ENCODE results near the gene DOCK1. TPM values are rescaled to one million over a fixed set of nuclear protein-coding genes. Genes with fewer than 3 reads are reported as not detected.

The DOCK1 gene
- total and polyA plus RNA-seq, 2 donors from 2014 or later, result 15.8 to 81.7 TPM

- H3K27ac ChIP-seq (ENCODE audit: low read depth in 2 of 2, low read length in 2 of 2), result no peak overlapping the region
- no peak for FAIRE-seq
- no peak for TF ChIP-seq CTCF (IDR thresholded peaks at IDR 0.05; ENCODE audit: borderline replicate concordance, extremely low read depth, insufficient read depth)
- no peak overlapping the region for H3K4me3 ChIP-seq (ENCODE audit: low read length in 3 of 3)
- intact Hi-C loops (cut with DNase I), result no loop called here
- H3K4me1 ChIP-seq (ENCODE audit: control insufficient read depth in 2 of 3, insufficient read depth in 2 of 3, low read depth in 1 of 3, low read length in 3 of 3), result no peaks in the 10 kb centered on the region
- no peak overlapping the region for H3K9ac ChIP-seq (ENCODE audit: low read length in 3 of 3)
- H3K27me3 ChIP-seq (ENCODE audit: control insufficient read depth, insufficient read depth, low read length), result no peaks in the 10 kb centered on the region
- no peak for DNase-seq
- peaks cover 4 to 14% (median 13%) of the 10 kb centered on the region in 3 donors for H3K36me3 ChIP-seq (ENCODE audit: control insufficient read depth in 2 of 3, insufficient read depth in 3 of 3, low read length in 3 of 3)
- no peaks in the 10 kb centered on the region for H3K9me3 ChIP-seq (ENCODE audit: control insufficient read depth in 2 of 3, insufficient read depth in 1 of 3, low read length in 3 of 3)
These were observed 523.3 kb downstream of the DOCK1 start for GRCh38 chr10:127428385-127428980.

- peaks cover 4 to 14% (median 10%) of the 10 kb centered on the region in 3 donors for H3K36me3 ChIP-seq (ENCODE audit: control insufficient read depth in 2 of 3, insufficient read depth in 3 of 3, low read length in 3 of 3)
- no peak overlapping the region for H3K4me3 ChIP-seq (ENCODE audit: low read length in 3 of 3)
- no peak for DNase-seq
- no peaks in the 10 kb centered on the region for H3K9me3 ChIP-seq (ENCODE audit: control insufficient read depth in 2 of 3, insufficient read depth in 1 of 3, low read length in 3 of 3)
- no peak overlapping the region for H3K9ac ChIP-seq (ENCODE audit: low read length in 3 of 3)
- no peak for TF ChIP-seq CTCF (IDR thresholded peaks at IDR 0.05; ENCODE audit: borderline replicate concordance, extremely low read depth, insufficient read depth)
- H3K27me3 ChIP-seq (ENCODE audit: control insufficient read depth, insufficient read depth, low read length), result no peaks in the 10 kb centered on the region
- H3K27ac ChIP-seq (ENCODE audit: low read depth in 2 of 2, low read length in 2 of 2), result no peak overlapping the region
- H3K4me1 ChIP-seq (ENCODE audit: control insufficient read depth in 2 of 3, insufficient read depth in 2 of 3, low read depth in 1 of 3, low read length in 3 of 3), result no peaks in the 10 kb centered on the region
- no peak for FAIRE-seq
- intact Hi-C loops (cut with DNase I), result no loop called here
These were observed 524.5 kb downstream of the DOCK1 start for GRCh38 chr10:127429601-127430312.

GRCh38 chr10:127431525-127431924, 526.3 kb downstream of the DOCK1 start:
- H3K36me3 ChIP-seq (ENCODE audit: control insufficient read depth in 2 of 3, insufficient read depth in 3 of 3, low read length in 3 of 3), result peaks cover under 1 to 8% (median 7%) of the 10 kb centered on the region in 3 donors
- intact Hi-C loops (cut with DNase I), result no loop called here
- no peak overlapping the region for H3K9ac ChIP-seq (ENCODE audit: low read length in 3 of 3)
- no peak overlapping the region for H3K4me3 ChIP-seq (ENCODE audit: low read length in 3 of 3)
- H3K4me1 ChIP-seq (ENCODE audit: control insufficient read depth in 2 of 3, insufficient read depth in 2 of 3, low read depth in 1 of 3, low read length in 3 of 3), result peaks cover 0 to 7% (median 5%) of the 10 kb centered on the region in 3 donors
- DNase-seq (no peak), FAIRE-seq (no peak)
- H3K9me3 ChIP-seq (ENCODE audit: control insufficient read depth in 2 of 3, insufficient read depth in 1 of 3, low read length in 3 of 3), result no peaks in the 10 kb centered on the region
- no peak for TF ChIP-seq CTCF (IDR thresholded peaks at IDR 0.05; ENCODE audit: borderline replicate concordance, extremely low read depth, insufficient read depth)
- no peaks in the 10 kb centered on the region for H3K27me3 ChIP-seq (ENCODE audit: control insufficient read depth, insufficient read depth, low read length)
- no peak overlapping the region for H3K27ac ChIP-seq (ENCODE audit: low read depth in 2 of 2, low read length in 2 of 2)
